Measurements from ENCODE around the gene TP53. TPM values are rescaled to one million over a fixed set of nuclear protein-coding genes. Genes with fewer than 3 reads are reported as not detected.
"Not testable (repeated sequence)": the region's sequence is repeated elsewhere in the genome, so short reads cannot be mapped to it uniquely, and the experiment has no call there.

Gene TP53
- total RNA-seq, 2 experiments from 2014 or later, result 69.2 to 172 TPM

GRCh38 chr17:7644775-7645174 lies 42.5 kb downstream of the TP53 start:
- H3K4me2 ChIP-seq (ENCODE audit: low read length), result 0 out of 2 replicates have a peak overlapping the region, but pooled peaks have one; percentile 20
- H3K4me1 ChIP-seq (ENCODE audit: insufficient read depth, low read length, poor library complexity, severe bottlenecking), result peaks cover 4% of the 10 kb centered on the region
- TF ChIP-seq, protein P1, sequence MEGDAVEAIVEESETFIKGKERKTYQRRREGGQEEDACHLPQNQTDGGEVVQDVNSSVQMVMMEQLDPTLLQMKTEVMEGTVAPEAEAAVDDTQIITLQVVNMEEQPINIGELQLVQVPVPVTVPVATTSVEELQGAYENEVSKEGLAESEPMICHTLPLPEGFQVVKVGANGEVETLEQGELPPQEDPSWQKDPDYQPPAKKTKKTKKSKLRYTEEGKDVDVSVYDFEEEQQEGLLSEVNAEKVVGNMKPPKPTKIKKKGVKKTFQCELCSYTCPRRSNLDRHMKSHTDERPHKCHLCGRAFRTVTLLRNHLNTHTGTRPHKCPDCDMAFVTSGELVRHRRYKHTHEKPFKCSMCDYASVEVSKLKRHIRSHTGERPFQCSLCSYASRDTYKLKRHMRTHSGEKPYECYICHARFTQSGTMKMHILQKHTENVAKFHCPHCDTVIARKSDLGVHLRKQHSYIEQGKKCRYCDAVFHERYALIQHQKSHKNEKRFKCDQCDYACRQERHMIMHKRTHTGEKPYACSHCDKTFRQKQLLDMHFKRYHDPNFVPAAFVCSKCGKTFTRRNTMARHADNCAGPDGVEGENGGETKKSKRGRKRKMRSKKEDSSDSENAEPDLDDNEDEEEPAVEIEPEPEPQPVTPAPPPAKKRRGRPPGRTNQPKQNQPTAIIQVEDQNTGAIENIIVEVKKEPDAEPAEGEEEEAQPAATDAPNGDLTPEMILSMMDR (conservative IDR thresholded peaks at IDR 0.05; ENCODE audit: low read length), result no peak
- no peak for TF ChIP-seq EZH2phosphoT487 (IDR thresholded peaks at IDR 0.05; ENCODE audit: borderline replicate concordance, low read depth, low read length)
- H3K4me3 ChIP-seq (ENCODE audit: low read depth, low read length, poor library complexity, severe bottlenecking), result no peak overlapping the region
- H3K9me3 ChIP-seq (ENCODE audit: low read length), result no peaks in the 10 kb centered on the region
- BruUV-seq (replicated peaks), result no TSS peak
- intact Hi-C loops (cut with micrococcal nuclease; ENCODE audit: unreplicated experiment), result no loop called here
- DNase-seq (ENCODE audit: low spot score), result no peak
- no peaks in the 10 kb centered on the region for H3K36me3 ChIP-seq (ENCODE audit: insufficient read depth, low read length)
- no peaks in the 10 kb centered on the region for H3K79me2 ChIP-seq (ENCODE audit: insufficient read depth, low read depth, low read length)
- H3K27ac ChIP-seq (ENCODE audit: low read depth, low read length, poor library complexity, severe bottlenecking), result no peak overlapping the region
- CTCF ChIA-PET (ENCODE audit: unreplicated experiment), result no interaction called here
- no peak overlapping the region for H2AFZ ChIP-seq (ENCODE audit: low read length)
- H3K9me2 ChIP-seq (ENCODE audit: insufficient read depth, low read length), result no peaks in the 10 kb centered on the region
- POLR2A ChIA-PET, result no interaction called here
- no peaks in the 10 kb centered on the region for H4K20me1 ChIP-seq (ENCODE audit: insufficient read depth, low read length)

DNA sequence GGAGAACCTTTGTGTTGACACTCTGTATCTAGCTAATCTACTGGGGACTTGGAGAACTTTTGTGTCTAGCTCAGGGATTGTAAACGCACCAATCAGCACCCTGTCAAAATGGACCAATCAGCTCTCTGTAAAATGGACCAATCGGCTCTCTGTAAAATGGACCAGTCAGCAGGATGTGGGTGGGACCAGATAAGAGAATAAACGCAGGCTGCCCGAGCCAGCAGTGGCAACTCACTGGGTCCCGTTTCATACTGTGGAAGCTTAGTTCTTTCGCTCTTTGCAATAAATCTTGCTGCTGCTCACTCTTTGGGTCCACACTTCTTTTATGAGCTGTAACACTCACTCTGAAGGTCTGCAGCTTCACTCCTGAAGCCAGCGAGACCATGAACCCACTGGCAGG lies 45.7 kb downstream of the TP53 start:
- H3K4me2 ChIP-seq (ENCODE audit: low read length); H3K79me2 ChIP-seq (ENCODE audit: insufficient read depth, low read depth, low read length); BruUV-seq (replicated peaks); intact Hi-C loops (cut with micrococcal nuclease; ENCODE audit: unreplicated experiment); POLR2A ChIA-PET; H3K36me3 ChIP-seq (ENCODE audit: insufficient read depth, low read length); H3K4me1 ChIP-seq (ENCODE audit: insufficient read depth, low read length, poor library complexity, severe bottlenecking); H4K20me1 ChIP-seq (ENCODE audit: insufficient read depth, low read length); DNase-seq (ENCODE audit: low spot score); H3K9me3 ChIP-seq (ENCODE audit: low read length); H3K9me2 ChIP-seq (ENCODE audit: insufficient read depth, low read length); H3K4me3 ChIP-seq (ENCODE audit: low read depth, low read length, poor library complexity, severe bottlenecking); H2AFZ ChIP-seq (ENCODE audit: low read length); H3K27ac ChIP-seq (ENCODE audit: low read depth, low read length, poor library complexity, severe bottlenecking); CTCF ChIA-PET (ENCODE audit: unreplicated experiment): not testable (repeated sequence)

GRCh38 chr17:7640783-7641182 lies 46.5 kb downstream of the TP53 start:
- Histone ChIP-seq H3K36me3 (ENCODE audit: insufficient read depth, low read length) (no peaks in the 10 kb centered on the region), H4K20me1 (ENCODE audit: insufficient read depth, low read length) (no peaks in the 10 kb centered on the region), H3K9me2 (ENCODE audit: insufficient read depth, low read length) (no peaks in the 10 kb centered on the region), H2AFZ (ENCODE audit: low read length) (no peak overlapping the region), H3K9me3 (ENCODE audit: low read length) (no peaks in the 10 kb centered on the region), H3K79me2 (ENCODE audit: insufficient read depth, low read depth, low read length) (no peaks in the 10 kb centered on the region), H3K4me2 (ENCODE audit: low read length) (no peak overlapping the region), H3K4me1 (ENCODE audit: insufficient read depth, low read length, poor library complexity, severe bottlenecking) (peaks cover 4% of the 10 kb centered on the region), H3K4me3 (ENCODE audit: low read depth, low read length, poor library complexity, severe bottlenecking) (no peak overlapping the region), H3K27ac (ENCODE audit: low read depth, low read length, poor library complexity, severe bottlenecking) (no peak overlapping the region)
- no peak for DNase-seq (ENCODE audit: low spot score)
- POLR2A ChIA-PET, result no interaction called here
- intact Hi-C loops (cut with micrococcal nuclease; ENCODE audit: unreplicated experiment), result no loop called here
- CTCF ChIA-PET (ENCODE audit: unreplicated experiment), result no interaction called here
- no peak for TF ChIP-seq EZH2phosphoT487 (IDR thresholded peaks at IDR 0.05; ENCODE audit: borderline replicate concordance, low read depth, low read length)
- TF ChIP-seq, protein P1 (conservative IDR thresholded peaks at IDR 0.05; ENCODE audit: low read length), result no peak
- BruUV-seq (replicated peaks), result no TSS peak

All from OCI-LY7 (cell line).